COLO829 (cell line): ENCODE data around the gene P2RY6.
A peak's percentile ranks its signal among the peaks of the same experiment; 100 is the strongest.
"Not testable (repeated sequence)": the region's sequence is repeated elsewhere in the genome, so short reads cannot be mapped to it uniquely, and the experiment has no call there.

Experiments used
- DNase-seq: peaks from one replicate; pipeline ENCODE4 v3.0.0; 2012; ENCODE audit warnings: low spot score

P2RY6 gene

DNA sequence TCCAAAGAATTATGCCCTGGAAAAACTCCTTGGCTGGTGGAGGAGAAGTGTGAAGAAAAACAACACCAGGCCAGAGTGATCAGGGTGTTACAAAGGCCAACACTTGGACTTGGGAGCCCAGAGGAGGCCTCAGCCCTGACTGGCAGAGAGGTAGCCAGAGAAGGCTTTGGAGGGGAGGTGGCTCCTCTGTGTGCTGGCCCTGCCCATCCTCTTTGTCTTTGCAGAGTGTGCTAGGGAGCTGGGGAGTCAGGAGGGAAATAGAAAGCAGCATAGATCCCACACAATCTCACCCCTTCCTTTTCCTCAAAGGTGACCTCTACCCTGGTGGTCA lies 12.0 kb upstream of the P2RY6 start:
- DNase-seq: no peak

DNA sequence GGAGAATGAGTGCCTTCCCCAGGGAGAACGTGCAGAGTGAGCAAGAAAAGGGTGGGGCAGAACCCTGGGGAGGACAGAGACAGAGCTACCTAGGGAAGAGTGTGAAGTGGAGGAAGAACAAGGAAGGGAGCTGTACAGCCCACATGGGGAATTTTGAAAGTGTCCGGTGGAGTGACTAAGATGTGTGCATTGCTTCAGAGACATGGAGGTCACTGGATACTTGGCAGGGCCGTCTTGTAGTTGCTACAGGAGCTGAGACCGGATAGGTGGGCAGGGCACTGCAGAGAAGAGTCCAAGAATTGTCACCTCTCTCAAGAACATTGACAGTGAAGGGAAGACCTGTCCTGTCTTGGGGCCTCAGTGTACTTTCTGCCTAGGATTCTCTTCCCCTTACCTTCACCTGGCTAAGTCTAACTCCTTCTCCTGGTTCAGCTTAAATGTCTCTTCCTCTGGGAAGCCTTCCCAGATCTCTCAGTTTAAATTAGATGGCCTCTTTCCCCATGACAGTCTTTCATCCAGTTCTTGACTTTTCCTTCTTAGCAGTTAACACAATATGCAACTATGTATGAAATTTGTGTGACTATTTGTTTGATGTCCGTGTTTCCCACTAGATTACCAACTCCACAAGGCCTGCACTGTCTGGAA lies 9.2 kb upstream of the P2RY6 start:
- no peak for DNase-seq

DNA sequence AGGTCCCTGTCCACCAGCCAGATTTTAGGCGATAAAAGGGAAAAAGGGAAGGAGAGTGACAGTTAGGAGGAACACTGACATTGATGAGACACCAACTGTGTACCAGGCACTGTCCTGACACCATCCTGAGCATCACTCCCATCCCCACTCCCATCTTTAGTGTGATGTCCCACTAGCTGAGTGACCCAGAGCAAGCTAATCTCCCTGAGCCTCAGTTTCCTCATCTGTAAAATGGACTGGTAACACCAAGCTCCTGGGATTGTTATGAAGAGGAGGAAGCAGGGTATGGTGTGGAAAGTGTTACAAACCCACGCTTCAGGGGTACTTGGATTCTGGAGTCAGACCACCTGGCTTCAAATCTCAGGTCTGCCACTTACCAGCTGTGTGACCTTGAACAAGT lies 8.5 kb upstream of the P2RY6 start:
- DNase-seq: no peak

DNA sequence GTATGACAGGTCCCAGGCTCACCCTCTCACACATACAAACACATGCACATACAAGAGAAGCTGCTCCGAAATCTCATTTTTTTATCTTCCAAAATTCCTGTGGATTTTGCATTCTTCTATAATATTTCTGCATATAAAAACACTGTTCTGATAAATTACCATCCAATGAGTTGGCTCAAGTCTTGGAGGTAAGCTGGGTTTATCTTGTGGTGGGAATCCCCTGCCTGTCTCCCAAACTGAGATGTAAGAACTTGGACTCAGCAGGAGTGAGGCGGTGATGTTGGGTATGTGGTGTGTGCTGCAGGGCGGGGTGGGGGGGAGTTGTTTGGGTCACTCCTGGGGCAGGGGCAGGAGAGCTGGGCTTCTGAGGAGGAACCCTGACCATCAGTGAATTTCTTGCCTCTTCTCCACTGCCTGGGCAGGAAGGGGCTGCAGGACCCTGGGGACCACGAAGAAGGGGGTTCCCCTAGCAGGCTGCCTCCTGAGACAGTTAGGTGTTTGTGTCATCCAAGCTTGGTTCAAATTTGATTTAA lies 6.8 kb upstream of the P2RY6 start:
- no peak for DNase-seq

DNA sequence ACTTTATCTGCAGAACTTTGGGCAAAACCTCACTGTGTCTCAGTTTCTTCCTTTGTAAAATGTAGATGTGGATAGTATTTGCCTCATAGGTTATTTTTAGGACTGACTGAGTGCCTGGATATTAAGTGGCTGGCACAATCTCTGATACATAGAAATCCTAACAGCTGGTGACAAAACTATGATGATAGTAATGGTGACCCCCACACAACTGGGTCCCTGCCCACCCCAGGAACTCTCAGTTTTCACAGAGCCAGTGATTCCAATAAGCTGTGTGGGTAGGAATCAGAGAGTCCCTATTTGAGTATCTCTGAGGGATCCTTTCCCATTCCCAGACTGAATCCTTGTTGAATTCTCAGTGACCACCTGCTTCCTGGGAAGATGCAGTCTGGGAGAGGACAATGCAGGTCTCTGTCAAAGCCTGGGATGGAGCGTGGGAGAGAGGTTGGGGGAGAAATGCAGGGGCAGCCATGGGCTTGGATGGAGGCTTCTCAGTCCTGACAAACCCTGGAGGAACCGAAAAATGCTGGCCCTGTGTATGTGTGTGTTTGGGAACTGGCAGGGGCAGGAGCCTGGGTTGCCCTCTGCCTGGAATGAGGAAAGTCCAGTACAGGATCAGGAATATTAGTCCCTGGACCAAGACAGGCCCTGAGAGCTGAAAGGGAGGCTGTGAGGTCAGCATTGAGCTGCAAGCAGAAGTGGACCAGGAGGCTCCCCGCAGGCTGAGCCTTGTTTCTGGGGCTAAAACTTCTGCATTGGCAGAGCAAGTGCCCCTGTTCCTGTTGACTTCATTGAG lies 6.1 kb upstream of the P2RY6 start:
- peak; percentile 51 for DNase-seq

DNA sequence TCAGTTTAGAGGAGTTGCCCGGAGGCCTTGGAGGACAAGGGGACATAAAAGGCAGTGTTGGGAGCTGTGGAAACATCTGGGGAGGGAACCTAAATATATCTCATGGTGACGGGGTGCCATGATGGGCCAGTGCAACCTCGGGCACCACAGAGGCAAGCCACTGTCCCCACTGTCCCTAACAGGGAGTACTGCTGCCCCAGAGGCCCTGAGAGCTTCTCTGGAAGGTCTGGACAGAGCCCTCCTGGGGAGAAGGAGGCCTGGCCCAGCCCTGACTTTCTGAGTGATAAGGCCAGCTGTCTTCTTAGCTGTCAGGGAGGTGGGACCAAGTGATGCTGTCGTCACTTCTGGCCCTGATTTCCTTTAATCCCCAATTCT lies 5.5 kb upstream of the P2RY6 start:
- DNase-seq: no peak

DNA sequence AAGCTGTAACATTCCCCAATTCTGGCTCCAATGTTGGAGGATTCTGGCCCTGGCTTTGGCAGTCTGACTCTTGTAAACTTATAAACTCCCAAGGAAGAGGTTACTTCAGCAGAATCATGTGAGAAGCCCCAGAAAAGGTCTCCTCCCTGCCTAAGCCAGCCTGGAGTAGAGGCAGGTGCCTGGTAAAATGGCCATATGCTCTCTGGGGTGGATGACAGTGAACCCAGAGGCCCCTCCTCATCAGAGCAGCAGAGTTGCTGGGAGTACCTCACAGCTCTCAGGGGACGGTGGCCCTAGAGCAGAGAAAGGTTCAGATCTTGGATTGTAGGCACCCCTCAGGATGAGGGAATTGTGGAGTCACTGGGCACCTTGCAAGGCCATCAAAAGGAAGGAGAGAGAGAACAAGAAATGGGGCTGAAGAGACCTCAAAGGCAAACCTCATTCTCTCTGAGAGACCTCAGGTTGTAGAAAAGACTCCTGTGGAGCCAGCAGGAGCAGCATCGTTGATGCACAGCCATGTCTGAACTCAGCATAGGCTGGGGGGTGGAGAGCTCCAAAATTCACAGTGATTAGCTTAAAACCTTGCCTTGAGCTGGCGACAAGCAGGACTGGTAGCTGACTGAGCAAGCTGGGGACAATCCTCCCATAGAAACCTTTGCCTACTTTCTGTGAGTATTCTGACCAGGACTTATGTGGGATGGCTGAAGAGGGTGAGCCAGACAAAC lies 4.9 kb upstream of the P2RY6 start:
- no peak for DNase-seq

DNA sequence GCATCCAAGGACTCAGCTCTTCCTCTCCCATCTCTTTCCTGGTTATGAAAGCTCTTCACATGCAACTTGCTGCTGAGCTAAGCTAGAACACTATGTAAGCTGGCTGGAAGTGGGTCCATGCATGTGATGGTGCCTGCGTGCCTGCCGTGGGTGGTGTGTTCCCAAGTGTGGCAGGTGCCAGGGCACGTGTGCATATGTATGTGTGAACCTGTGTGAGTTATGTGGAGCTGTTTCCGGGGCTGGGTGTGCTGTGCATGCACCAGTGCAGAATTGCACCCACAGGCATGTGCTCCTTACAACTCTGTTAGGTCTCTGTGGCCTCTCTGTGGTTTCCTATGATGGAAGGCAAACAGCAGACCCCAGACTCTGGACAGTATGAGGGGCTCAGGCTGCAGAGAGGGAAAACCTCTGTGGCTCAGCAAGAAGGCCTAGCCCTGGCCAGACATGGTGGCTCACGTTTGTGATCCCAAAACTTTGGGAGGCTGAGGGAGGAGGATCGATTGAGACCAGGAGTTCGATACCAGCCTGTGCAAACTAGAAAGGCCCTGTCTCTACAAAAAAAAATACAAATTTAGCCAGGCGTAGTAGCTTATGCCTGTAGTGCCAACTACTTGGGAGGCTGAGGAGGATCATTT lies 4.1 kb upstream of the P2RY6 start:
- DNase-seq: no peak

DNA sequence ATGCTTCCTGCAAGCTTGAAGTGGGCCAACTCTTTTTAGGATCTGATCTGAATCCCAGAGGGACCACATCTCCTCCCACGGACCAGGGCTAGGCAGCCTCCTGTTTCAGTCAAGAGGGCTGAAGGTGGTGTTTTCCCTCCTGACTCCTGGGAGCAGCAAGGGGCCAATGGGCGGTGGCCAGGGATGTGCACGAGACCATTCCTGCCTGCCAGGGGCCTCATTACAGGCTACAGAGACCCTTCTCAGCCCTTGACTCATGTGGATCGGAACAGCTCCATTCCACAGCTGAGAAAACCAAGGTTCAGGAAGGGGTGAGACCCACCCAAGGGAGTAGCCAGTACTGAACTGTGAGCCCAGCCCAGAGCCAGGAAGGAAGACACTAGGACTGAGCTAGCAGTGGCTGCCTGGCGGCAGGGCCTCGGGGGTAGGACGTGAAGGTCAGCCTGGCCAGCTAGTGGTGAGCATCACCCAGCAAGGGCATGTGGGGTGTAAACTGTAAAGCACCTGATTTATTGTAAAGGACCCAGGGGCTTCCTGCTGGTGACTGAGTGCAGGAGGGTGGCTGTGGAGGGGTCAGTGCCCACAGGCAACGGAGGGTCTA lies 3.4 kb upstream of the P2RY6 start:
- no peak for DNase-seq

DNA sequence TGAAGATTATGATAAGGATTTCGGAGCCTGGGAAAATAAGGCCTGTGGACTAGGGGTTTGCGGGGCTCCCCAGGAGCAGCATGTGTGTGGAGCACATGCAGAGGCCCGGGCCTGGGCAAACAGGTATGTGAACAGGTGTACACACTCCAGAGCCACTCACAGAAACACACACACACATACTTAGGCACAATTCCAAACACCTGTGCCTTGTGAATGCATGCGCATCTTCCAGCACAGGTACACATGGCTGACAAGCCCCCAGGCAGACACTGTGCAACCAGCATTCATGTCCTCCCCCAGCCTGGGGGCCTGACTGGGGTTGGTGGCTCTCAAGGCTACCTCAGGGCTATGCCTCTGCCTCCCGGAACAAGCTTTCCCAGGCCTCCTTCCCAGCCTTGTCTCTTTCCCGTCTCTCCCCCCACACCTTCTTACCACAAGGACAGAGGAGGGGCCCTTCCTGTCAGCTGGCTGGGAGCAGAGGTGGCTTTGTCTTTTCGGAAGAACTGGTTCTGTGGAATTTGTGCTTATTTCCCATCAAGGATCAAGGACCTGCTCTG lies 2.6 kb upstream of the P2RY6 start:
- DNase-seq: no peak

DNA sequence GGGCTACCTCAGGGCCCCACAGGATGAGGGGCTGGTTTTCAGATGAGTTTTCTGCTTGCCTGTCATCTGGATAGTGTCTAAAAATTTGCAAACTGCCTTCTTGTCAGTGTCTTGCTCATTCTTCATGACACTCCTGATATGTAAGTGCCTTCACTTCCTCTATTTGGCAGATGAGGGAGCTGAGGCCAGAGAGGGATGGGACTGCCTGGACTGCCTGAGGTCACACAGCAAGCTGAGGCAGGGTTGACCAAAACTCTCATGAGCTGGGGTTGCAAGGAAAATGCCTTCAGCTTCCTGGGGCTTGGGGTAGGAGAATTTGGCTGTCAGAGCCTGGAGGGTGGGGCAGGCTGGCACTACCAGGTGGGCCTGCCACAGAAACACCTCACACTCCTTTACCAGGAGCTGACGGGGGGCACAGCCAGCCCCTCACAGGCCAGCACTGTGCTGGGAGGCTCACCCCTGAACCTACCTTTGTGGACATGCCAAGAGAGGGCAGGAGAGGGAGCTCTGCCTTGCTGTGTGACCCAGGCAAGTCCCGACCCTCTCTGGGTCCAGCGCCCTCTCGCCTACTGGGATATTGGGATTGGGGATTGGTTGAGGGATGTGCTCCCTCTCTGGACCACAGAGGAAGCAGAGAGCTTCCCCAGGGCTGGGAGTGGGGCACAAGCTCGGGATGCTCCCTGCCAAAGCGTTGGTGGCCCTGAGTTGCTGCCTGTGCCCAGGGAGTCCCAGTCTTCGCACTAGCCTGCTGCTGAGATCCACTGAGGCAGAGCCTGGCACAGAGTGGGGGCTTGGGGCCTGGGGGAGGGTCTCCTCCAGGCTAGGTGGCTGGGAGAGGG lies 1.9 kb upstream of the P2RY6 start:
- no peak for DNase-seq

DNA sequence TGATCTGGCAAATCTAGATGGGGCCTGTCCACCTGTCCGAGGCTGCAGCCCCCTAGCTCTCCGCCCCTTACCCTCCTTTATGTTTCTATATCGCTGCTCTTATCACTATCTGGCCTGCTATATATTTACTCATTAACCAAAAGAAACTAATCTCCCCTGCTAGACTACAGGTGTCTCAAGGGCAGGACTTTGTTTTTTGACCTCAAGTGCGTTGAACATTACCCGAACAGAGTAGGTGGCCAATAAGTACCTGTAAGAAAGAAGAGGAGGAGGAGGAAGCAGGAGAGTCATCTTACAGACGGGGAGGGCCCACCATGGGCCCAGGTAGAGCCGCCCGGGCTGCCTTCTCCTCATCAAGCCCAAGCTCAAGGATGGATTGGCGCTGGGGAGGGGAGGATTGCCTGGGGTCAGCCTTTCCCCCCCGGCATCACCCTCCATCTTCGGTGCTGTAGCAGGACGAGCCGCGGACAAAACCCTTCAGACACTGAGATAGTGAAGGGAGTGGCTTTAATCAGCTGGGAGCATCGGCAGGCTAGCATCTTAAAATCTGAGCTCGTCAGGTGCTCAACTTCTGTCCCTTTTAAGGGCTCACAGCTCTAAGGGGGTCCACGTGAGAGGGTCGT lies 1.2 kb upstream of the P2RY6 start:
- DNase-seq: no peak

DNA sequence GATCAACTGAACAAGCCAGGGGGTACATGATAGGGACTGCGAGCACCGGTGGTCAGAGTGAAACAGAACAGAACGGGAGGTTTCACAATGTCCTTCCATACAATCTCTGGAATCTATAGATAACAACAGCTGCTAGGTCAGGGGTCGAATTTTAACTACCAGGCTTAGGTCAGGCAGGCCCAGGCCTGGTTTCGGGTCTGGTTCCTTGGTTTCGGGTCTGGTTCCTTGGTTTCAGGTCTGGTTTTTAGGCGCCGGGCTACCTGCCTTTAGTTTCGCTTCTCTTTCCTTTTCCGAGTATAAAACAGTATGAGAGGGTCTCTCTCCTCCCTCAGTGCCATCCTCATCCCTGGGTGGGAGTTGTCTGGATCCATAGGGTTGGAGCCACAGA lies 666 bp upstream of the P2RY6 start:
- not testable (repeated sequence) for DNase-seq

DNA sequence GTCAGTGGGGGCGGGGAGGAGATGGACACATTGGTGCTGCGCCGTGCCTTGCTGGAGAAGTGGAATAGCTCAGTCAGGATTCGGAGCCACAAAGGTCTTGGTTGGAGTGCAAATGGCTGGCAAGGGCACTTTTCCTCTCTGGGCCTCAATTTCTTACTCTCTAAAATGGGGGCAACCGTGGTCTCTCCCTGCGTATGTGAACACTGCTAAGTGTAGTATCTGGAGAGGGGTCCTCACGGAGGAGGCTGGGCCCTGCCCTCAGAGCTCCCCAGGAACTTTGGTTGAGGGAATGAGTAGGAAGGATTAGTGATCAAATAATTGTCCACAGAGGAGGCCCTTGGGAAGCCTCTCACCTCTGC lies 521 bp downstream of the P2RY6 start:
- no peak for DNase-seq

DNA sequence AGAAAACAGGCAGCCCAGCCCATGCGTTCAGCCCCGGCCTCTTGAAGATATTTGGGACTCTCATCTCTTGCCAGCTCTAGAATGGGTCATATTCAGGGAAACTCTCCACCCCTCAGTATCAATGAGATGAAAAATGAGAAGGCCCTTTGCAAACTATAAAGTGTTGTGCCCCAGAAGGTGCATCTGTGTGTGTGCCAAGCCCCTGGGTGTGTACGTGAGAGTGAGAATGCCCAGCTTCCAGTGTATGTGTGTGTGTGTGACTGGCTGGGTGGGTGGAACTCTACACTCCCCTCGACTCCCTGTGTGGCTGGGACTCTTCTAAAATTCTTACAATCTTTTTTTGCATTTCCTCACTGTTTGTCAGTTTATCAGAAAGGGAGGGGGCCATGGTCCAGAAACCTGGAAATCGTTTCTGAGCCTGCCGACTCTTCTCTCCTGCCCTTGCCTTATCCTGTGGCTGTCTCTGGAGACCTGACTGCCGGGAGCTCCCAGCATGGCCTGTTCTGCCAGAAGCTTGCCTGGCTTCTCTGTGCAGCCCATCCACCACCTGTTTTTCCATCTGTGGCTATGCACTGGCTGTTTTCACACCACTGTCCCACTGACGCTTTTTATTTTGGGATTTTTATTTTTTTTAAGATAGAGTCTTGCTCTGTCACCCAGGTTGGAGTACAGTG lies 1.2 kb downstream of the P2RY6 start:
- DNase-seq: no peak

DNA sequence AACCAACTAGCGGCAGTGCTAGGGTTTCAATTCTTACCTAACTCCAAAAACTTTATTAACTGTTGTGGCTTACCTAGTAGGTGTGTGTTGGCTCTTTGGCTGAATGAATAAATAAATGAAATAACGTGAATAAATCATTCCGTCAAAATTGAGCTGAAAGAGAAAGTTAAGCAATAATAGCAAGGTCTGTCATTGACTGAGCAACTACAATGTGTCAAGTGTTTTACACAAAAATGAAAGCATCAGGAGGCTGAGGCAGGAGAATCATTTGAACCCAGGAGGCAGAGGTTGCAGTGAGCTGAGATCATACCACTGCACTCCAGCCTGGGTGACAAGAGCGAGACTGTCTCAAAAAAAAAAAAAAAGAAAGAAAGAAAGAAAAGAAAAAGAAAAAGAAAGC lies 2.1 kb downstream of the P2RY6 start:
- not testable (repeated sequence) for DNase-seq

DNA sequence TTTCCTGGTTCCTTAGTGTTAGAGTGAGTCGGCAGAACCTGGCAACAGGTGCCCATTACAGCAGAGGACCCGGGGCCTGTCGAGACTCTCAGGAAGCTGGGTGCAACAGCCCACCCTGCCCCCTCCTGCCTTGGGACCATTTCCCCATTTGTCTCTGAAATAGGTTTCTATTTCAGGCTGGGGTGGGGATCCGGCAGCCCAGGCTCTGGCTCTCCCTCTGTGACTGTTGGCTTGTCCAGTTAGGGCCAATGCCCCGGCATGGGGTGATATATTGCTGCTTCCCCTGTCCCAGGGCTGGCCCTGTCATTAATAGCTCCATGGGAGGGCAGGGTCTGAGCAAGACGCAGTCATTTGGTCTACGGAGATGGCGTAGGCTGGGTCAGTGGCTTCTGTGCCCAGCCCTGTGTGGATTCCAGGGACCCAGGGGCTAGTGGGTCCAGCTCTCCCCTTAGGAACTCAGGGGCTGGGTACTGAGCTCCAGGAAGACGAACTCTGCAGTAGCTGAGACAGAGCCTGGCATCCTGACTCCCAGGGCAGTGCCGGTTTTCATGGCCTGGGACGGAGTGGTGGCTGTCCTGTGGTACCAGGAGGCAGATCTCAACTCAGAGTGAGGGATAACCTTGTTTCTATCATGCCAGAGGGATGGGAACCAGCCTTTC lies 2.7 kb downstream of the P2RY6 start:
- DNase-seq: no peak

DNA sequence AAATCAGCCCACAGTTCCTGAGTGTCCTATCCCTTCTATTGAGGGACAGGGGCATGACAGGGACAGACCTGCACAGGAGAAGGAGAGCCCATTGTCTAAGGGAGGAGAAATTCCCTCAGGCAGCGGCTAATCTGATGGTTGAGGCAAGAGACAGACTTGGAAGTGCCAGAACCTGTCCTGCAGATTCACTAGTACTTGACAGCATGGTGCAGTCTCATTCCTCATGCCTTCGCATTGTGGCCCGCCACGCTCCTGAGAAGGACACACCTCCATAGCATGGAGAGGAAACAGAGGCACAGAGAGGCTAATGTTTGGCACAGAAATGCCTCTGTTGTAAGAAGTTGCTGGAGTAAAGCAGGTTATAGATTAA lies 3.2 kb downstream of the P2RY6 start:
- DNase-seq: no peak

DNA sequence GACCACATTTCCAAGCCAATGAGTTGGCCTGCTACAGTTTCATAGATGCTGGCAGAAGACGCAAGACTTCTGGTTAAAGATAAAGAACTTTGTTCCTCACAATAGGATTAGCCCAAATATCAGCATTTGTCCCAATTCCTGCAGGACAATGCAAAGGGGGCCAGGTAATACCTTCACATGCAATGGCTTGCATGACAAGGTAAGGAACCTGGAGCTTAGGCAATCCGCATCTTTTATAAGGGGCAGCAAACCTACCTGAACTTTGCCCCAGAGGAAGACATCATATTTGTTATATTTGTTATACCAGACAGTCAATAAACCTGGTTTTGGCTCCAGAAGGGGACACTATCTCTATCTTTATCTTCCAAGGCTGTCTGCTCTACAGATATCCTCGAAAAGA lies 5.3 kb downstream of the P2RY6 start:
- DNase-seq: no peak

DNA sequence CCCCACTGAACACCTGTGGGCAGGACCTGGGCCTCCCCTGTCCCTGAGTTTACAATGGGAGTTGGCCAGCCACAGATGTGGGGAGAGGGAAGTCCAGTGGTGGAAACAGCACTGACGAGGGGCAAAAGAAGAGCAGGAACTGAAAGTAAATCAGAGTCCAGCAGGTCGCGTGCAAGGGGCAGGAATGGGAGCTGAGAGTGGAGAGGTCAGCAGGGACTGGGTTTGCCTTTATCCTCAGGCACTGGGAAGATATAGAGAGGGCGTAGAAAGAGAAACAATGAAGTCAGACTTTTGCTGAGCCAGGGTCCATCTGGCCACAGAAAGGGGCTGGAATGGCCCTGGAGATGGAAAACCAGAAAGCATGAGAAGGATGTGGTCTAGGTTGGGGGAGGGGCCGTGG lies 8.5 kb downstream of the P2RY6 start:
- no peak for DNase-seq
